ENCODE results near the gene RHEX.

Gene RHEX

GRCh38 chr1:206133751-206134415, 80.9 kb downstream of the RHEX start:
- H3K36me3 ChIP-seq (ENCODE audit: control insufficient read depth, insufficient read depth, low read length): no peaks in the 10 kb centered on the region
- H3K4me3 ChIP-seq (replicated peaks; ENCODE audit: low read depth, low read length): no peak overlapping the region
- DNase-seq (ENCODE audit: extremely low read depth, insufficient read length): no peak
- no peaks in the 10 kb centered on the region; the same call in 1 of the 2 replicates for H3K27me3 ChIP-seq (replicated peaks; ENCODE audit: control insufficient read depth, insufficient read depth, low read length)
- TF ChIP-seq, protein P1, sequence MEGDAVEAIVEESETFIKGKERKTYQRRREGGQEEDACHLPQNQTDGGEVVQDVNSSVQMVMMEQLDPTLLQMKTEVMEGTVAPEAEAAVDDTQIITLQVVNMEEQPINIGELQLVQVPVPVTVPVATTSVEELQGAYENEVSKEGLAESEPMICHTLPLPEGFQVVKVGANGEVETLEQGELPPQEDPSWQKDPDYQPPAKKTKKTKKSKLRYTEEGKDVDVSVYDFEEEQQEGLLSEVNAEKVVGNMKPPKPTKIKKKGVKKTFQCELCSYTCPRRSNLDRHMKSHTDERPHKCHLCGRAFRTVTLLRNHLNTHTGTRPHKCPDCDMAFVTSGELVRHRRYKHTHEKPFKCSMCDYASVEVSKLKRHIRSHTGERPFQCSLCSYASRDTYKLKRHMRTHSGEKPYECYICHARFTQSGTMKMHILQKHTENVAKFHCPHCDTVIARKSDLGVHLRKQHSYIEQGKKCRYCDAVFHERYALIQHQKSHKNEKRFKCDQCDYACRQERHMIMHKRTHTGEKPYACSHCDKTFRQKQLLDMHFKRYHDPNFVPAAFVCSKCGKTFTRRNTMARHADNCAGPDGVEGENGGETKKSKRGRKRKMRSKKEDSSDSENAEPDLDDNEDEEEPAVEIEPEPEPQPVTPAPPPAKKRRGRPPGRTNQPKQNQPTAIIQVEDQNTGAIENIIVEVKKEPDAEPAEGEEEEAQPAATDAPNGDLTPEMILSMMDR (IDR thresholded peaks at IDR 0.05; ENCODE audit: insufficient read depth, low read length, poor library complexity, severe bottlenecking): no peak

DNA sequence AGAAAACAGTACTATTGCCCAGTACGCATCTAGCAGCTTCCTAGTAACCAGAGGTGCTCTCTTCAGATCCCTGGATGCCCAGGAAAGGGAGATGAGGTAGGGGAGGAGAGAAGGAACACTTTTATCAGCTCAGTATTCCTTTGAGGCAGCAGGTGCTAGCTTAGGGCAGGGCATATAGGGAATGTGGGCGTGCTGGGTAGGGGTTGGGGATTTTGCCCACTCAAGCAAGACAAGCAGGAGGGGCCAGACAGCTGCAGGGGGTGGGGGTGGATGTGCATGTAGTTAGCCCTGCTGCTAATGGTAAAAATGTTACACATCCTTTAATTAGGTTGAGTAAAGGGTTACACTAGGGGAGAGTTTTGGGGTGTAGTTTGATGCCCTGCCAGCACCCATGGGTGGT, 82.3 kb downstream of the RHEX start:
- no peak for DNase-seq (ENCODE audit: extremely low read depth, insufficient read length)
- Histone ChIP-seq H3K36me3 (ENCODE audit: control insufficient read depth, insufficient read depth, low read length) (no peaks in the 10 kb centered on the region), H3K4me3 (replicated peaks; ENCODE audit: low read depth, low read length) (no peak overlapping the region), H3K27me3 (replicated peaks; ENCODE audit: control insufficient read depth, insufficient read depth, low read length) (no peaks in the 10 kb centered on the region; the same call in none of the 2 replicates)
- TF ChIP-seq, protein P1 (IDR thresholded peaks at IDR 0.05; ENCODE audit: insufficient read depth, low read length, poor library complexity, severe bottlenecking): no peak

DNA sequence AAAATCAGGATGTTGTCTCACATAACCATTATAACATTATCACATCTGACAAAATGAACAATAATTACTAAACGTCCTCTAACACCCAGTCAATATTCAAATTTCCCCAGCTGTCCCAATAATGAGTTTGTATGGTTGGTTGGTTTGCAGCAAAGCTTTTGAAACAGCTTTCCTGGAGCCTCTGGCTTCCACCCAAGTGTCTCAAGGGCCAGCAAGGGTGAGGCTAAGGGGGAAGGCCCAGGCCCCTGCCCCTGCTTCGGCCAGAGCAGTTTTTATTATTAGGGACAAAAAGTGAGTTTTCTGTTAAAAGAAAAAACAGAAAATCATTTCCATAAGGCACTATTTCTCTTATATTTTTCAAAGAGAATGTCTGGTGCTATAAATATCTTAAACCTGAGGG, 83.3 kb downstream of the RHEX start:
- Histone ChIP-seq H3K27me3 (replicated peaks; ENCODE audit: control insufficient read depth, insufficient read depth, low read length) (no peaks in the 10 kb centered on the region; the same call in none of the 2 replicates), H3K4me3 (replicated peaks; ENCODE audit: low read depth, low read length) (no peak overlapping the region), H3K36me3 (ENCODE audit: control insufficient read depth, insufficient read depth, low read length) (no peaks in the 10 kb centered on the region)
- TF ChIP-seq, protein P1 (IDR thresholded peaks at IDR 0.05; ENCODE audit: insufficient read depth, low read length, poor library complexity, severe bottlenecking): no peak
- DNase-seq (ENCODE audit: extremely low read depth, insufficient read length): no peak

DNA sequence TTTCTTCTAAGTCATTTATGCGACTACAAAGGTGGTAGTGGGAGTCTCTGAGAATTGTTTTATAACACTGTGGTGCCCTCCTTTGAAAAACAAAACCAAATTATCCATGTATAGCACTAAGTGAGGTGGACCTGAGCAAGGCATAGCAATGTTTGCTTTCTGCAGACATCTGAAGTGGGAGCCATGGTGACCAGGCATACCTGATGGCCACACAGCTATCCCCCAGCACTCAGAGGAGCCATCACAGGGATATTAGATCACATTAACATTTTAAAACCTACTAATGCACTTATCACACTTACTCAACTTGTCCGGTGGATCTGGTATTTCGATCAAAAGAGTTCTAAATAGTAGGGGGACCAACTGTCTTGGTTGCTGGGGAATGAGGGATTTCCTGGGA, 89.0 kb downstream of the RHEX start:
- TF ChIP-seq, protein P1 (IDR thresholded peaks at IDR 0.05; ENCODE audit: insufficient read depth, low read length, poor library complexity, severe bottlenecking): no peak
- Histone ChIP-seq H3K36me3 (ENCODE audit: control insufficient read depth, insufficient read depth, low read length) (no peaks in the 10 kb centered on the region), H3K4me3 (replicated peaks; ENCODE audit: low read depth, low read length) (no peak overlapping the region), H3K27me3 (replicated peaks; ENCODE audit: control insufficient read depth, insufficient read depth, low read length) (peaks cover 1% of the 10 kb centered on the region)
- no peak for DNase-seq (ENCODE audit: extremely low read depth, insufficient read length)

DNA sequence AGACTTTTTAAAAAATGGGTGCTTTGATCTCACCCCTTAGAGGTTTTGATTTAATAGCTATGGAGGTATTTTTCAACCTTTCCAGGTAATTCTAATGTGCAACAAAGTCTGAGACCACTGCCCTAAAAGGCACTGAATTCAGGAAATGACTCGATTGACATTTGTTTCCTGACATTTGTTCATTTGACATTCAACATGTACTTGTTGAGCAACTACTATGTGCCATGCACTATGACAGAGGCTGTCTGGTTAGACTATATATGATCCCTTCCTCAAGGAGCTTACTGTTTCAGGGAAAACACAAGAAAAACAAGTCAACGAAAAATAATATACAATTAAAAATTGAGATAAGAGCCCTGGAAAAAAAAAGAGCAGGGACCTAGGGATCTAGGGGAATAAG, 89.8 kb downstream of the RHEX start:
- H3K4me3 ChIP-seq (replicated peaks; ENCODE audit: low read depth, low read length): no peak overlapping the region
- TF ChIP-seq, protein P1 (IDR thresholded peaks at IDR 0.05; ENCODE audit: insufficient read depth, low read length, poor library complexity, severe bottlenecking): no peak
- DNase-seq (ENCODE audit: extremely low read depth, insufficient read length): no peak
- no peaks in the 10 kb centered on the region for H3K36me3 ChIP-seq (ENCODE audit: control insufficient read depth, insufficient read depth, low read length)
- H3K27me3 ChIP-seq (replicated peaks; ENCODE audit: control insufficient read depth, insufficient read depth, low read length): peaks cover 1% of the 10 kb centered on the region
